Activated naive CD4-positive, alpha-beta T cell treated with Interleukin-2 at 50 U/mL for 16 hours (primary cell): ENCODE data around the gene THRA.

ENCODE experiments used
- DNase-seq: peaks from one replicate; pipeline ENCODE4 v3.0.0-alpha.2; 2020

The THRA gene

DNA sequence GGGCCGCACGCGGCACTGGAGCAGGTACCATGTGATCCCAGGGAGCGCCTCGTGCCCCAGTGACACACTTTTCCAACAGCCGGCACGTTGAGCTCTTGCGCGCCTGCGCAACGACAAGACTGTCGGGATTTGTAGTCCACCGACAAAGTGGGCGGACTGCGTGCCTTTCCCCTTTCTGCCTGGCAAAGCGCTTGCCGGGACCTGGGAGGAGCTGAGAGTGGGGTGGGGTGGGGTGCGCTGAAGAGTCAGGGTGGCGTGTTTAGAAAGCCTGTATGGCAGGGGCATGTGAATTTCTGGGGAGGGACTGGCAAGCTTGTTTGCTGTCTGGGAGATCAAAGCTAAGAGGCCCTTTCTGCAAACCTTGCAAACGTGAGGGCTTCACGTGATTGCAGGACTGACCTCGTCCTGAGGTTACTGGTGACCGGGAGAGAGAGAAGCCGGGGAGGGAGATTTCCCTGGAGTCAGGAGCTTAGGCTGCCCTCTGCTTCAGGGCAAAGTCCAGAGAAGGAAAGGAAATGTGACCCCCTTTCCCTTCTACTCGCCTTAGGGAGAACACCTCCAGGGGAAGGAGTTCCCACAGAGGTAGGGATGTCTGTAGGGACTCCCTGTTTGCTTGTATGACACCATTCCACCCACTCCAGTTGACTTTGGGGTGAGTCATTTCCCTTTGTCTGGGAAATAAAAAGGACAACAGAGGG, 38.1 kb downstream of the THRA start:
- DNase-seq = peak; percentile 91

DNA sequence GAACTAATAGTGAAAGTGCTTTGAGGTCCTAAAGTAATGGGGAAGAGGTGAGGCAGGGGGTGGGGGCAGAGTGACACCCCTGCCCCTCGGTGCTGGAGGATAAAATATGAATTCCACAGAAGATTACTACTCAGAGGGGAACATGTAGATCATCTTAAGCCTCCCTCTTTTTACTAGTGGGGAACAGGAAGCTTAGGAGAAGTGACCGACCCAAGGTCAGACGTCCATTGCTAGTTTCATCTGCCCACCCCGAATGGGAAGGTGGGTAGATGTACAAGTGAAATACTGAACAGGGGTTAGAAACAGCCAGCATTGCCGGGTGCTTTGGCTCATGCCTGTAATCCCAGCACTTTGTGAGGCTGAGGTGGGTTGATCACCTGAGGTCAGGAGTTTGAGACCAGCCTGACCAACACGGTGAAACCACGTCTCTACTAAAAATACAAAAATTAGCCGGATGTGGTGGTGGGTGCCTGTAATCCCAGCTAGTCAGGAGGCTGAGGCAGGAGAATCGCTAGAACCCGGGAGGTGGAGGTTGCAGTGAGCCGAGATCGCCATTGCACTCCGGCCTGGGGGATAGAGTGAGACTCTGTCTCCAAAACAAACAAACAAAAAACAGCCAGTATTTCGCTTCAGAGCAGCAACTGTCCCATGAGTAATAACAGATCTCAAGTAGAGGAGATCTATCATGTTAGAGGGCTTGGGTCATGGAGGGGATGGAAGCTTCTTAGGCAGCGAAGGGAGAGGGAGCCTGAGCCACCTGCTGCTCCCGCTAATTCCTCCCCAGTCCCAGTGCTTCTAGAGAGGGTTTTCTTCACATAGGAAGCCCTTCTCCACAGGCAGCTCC, 38.8 kb downstream of the THRA start:
- no peak for DNase-seq

DNA sequence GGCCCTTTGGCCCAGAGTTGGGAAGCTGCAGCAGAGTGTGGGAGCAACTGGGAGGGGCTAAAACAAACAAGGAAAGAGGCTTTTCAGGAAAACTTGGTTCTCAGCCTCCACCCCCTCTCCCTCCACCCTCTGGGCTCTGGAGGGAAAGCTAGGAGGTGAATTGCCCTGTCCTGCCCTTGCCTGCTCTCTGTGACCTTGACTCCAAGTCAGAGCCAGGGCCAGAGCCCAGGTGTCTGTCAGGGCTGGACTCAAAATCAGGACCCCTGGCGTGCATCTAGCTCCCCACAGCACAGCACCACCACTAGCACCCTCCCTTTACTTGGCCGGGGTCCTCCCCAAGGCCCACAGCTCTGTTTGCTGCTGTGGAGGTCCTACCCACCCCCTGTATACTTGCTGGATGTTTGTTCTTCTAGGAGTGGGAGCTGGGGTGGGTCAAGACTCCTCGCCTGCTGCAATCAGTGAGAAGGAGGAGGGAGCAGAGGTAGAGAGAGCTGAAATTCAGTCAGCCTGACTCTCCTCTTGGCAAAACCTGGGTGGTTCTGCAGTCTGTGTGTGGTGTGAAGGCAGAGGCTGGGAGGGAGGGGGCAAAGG, 40.4 kb downstream of the THRA start:
- DNase-seq = no peak

DNA sequence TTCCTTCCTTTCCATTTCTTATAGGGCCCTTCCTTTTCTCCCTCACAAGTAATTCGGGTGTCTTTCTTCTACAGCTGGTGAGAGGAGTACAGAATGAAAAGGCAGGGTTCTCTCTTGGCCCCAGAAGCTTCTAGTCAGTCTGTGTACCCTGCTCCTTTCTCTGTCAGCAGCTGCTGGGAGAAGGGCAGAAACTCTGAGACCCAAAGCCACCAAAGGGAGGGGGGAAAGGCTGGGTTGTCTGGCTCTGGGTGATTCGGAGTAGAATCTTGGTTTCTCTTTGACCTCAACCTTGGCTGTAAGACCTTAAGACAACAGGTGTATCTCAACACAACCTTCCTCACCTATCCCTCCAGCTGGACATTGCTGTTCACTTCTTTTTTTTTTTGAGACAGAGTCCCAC, 40.9 kb downstream of the THRA start:
- no peak for DNase-seq

DNA sequence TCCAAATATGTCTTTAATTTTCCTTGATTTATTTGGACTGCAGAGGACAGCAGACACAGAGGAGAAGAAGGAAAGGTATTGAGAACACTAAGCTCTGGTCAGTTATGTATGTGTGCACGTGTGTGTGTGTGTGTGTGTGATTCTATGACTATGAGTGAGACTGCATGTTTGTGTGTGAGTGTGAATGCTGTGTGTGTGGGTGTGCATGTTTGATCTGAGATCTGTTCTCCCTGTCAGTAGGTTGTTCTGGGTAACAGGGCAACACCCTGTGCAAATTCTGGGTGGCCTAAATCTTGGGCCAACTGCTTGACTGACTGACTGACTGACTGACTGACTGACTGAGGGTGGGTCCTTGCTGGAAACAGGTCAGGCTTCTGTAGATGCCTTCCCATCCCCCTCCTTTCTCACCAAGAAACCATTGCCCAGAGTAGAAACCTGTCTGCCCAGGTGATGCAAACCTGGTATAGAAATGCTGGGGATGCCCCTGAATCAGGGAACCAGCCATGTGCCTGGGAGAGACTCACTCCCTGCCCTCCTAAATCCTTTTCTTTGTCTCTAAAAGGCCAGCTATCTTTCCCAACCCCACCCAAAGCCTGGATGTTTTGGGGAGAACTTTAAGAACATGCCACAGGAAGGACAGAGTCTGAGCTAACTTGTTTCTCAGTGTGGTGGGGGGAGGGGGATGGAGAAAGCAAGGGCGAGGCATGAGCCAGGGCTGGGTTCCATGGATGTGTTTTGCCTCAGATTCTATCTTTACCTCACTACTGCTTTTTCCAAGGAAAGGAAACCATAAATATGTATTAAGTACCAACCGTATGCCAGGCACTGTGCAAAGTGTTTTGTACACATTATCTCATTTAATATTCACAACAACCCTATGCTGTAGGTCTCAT, 42.1 kb downstream of the THRA start:
- peak; percentile 29 for DNase-seq

DNA sequence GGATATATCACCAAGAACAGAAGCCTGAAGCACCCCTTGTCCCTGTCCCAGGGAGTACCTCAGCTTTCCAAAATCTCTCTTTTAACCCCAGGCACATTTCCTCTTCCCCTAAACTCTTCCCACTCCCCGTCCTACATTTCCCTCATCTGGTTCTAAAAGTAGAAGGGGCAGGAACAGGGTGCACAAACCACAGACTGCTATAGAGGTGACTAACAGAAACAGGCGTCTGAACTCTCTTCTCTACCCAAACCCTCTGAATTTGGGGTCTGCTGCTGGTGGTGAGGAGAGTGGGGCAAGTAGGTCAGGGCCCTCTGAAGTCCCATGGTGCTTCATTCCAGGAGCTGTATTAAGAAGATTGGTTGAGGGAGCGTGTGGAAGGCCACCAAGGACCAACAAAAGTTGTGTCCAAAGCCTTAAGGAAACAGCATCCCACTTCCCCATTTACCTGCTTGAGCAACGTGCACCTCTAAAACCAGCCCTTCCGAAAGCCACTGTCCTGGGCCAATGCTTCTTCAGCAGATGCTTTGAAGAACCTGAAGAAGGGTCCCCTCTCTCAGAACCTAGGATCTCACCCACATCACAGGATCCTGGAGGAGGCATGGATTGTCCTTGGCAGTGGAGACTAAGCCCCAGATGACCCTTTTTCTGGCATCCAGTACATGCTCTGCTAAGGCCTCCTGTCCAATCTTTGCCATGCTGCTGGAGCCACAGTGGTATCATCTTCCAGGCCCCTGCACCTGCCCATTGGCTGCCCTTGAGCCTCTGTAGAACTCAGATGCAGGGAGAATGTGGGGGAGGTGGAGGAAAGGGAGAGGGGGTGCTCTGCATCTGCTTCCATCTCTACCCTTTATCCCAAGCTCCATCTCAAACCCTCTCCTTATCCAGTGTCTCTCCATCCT, 43.3 kb downstream of the THRA start:
- no peak for DNase-seq

DNA sequence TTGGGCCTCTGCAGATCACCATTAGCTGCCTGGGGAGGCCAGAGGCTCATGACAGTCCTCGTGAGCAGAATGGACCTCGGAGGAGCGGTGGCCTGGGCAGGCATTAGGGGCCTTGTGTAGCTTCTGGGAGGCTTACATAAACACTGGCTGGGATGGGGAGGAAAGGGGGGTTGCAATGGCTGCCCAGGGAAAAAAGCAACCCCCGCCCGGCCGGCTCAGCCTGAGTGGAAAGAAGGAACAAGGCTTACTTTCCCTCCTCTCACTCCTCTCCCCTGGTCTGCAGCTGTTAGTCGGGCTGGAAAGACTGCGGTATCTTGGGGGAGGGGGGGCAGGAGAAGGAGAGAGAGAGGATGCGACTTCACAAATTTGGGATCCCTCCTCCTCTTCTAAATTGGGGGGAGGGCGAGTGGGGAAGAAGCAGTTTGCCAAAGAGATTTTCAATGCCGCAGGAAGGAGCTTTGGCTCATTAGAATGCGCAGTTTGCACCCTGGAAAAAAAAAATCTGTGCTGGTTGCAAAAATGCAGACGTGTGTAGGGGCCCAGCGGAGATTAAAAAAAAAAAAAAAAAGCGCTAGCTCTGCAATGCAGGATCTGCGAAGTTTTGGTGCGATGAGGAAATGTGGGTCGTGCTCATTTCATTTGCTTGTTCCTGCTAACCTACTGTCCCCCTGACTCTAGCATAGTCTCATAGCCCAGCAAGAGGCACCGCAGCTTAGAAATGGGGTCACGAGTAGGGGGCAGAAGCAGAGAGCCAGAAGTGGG, 44.2 kb downstream of the THRA start:
- DNase-seq = no peak

DNA sequence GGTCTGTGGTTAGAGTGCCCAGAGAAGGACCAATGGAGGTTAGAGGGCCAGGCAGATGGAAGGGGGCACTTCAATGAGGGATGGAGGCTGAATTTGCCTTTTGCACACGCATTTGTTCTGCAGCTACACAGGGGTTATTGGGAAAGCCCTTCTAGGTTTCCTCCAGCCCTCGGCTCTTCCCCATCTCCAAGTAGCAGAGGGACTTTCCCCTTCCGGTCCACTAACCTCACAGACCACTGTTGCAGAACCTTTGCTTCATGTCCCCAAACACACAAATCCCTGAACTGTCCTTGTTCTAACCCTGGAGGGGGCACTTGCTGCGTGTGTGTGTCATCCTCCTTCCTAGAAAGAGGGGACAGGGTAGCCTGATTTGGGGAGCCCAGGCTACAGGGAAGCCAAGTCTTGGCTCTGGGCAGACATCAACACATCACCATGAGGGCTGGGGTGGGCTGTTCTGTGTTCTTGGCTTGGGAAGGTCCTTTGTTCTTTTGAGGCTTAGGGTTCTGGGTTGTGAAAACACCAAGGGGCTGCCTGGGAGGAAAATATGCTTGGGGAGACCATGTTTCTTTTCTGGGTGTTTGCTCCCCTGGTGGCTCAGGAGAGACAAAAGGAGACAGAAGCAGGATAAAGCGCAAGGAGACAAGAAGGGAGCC, 44.9 kb downstream of the THRA start:
- no peak for DNase-seq

DNA sequence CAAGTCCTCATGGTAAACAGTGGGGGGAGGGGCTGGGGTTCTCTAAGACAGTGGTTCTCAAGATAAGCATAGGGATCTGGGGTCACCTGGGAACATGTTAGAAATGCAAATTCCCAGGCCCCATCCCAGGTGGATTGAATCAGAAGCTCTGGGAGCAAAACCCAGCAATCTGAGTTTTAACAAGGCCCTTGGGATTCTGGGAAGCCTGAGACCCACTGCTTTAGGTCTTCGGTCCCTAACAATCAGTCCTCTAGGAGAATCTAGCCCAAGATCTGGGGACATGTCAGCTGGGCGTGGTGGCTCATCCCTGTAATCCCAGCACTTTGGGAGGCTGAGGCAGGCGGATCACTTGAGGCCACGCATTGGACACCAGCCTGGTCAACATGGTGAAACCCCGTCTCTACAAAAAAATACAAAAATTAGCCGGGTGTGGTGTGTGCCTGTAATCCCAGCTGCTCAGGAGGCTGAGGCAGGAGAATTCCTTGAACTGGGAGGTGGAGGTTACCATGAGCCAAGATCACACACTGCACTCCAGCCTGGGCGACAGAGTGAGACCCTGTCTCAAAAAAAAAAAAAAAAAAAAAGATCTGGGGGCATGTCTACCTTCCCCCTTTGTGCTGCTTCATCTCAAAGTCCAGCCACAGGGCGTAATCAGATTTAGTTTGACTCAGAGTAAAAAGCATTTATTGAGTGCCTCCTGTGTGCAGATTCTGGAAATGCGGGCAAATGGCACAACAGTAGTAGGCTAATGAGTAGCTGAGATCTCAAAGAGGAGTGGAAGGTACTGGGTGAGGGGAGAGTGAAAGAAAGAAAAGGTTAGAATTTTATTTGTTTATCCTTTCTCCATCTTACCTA, 46.4 kb downstream of the THRA start:
- no peak for DNase-seq

DNA sequence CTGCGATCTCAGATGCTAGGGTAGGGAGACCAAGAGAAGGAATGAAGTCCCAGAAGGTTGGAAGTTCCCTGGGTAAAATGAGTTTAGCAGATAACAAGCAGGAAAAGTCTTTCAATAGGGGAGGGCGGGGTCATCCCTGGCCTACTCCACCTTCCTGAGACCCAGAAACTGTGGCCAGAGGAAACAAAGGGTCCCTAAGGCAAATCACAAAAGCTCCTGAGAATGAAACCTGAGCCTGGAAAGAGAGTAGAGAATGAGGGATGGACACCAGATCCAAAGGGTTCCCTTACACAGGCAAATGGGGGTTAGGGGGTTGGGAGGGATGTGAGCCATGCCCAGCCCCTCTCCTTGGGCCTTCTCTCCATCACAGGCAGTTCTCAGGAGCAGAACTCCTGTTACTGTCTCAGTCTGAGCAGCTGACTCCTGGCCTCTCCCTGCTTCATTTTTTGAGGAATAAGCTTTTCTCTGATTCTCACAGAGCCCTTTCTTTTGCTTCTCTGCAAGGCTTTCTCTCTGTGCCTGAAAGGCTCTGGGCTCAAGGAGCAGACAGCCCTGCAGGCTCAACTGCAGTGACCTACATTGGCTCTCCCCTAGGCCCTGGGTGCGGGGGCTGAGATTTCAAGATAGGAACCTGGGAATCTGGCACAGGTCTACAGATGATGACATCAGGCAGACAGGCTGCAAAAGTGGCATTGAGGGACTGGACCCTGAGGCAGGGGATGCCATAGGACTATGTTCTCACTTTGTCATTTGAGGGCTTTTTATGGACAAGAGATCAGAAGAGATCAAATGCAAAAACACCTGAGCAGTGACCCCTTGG, 47.5 kb downstream of the THRA start:
- no peak for DNase-seq

DNA sequence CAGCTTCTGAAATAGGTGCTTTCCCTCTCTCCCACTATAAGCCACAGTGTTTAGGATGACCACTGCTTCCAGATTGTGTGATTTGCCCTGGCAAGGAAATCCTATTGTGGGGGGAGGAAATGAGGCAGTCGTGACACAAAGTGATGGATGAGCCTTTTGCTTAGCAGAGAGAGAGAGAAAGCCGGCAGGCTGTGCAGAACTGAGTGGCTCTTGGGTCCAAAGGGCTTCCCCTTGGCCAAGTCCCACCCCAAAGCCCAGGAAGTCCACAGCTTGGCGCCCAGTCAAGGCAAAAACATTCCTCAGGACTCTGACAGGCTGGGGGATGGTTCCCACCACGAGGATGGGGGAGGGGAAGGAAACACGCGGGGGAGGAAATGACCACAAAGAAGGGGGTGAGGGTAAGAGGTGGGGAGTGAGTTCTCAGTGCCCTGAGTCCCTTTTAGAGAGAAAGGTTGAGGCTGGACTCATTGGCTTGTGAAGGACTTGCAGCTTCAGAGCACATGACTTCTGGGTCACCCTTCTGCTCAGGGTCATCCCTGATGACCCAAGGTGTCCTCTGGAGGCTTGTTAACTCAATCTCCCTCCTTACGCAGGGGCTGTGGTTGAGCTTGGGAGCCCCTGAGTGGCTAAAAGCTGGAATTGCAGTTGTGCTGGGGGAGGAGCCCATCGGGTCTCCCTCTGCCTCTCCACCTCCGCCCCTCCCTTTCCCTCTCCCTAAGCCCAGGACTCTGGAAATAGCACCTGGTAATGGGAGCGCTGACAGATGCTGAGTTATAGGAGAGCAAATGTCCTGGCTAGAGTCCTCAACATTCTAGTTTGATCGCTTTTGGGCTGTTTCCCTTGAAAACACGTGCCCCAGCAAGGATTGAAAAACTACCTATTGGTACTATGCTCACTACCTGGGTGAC, 48.7 kb downstream of the THRA start:
- peak; percentile 77 for DNase-seq

DNA sequence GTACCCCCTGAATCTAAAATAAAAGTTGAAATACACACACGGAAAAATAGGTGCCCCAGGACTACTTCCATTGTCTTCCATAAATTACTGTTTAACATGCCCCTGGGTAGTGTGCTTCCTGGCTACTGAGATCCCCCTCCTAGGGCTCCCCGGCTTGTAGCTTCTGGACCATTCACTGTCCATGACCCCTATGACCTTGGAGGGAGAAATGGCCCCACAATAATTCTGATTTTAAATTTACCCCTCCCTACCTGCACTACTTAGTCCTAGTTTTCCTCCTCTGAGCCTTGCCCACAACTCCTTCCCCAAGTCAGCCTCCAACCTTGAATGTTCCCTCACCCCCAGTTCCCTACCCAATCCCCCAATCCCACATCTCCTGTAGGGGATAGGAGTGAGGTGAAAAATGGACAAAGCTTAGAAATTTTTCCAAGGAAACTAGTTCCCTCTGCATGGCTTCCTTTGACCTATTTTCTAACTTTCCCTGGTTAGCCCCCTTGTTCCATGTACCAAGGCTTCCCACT, 49.5 kb downstream of the THRA start:
- no peak for DNase-seq

DNA sequence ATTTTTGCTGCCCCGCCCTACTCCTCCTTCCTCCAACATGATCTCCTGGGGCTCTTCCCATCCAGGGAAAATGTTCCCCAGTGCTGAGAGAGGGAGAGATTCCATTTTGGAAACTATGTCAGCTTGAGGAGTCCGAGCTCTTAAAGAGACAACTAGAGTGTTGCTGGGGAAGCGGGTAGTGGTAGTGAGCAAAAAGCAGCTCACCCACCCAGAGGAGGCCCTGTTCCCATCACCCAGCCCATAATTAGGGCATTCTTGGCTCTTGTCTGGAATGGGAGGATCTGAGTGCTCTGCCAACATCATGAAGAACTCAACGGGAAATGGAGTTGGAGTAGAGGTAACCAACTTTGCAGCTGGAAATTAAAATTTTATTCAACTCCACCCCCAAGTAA, 49.9 kb downstream of the THRA start:
- no peak for DNase-seq

DNA sequence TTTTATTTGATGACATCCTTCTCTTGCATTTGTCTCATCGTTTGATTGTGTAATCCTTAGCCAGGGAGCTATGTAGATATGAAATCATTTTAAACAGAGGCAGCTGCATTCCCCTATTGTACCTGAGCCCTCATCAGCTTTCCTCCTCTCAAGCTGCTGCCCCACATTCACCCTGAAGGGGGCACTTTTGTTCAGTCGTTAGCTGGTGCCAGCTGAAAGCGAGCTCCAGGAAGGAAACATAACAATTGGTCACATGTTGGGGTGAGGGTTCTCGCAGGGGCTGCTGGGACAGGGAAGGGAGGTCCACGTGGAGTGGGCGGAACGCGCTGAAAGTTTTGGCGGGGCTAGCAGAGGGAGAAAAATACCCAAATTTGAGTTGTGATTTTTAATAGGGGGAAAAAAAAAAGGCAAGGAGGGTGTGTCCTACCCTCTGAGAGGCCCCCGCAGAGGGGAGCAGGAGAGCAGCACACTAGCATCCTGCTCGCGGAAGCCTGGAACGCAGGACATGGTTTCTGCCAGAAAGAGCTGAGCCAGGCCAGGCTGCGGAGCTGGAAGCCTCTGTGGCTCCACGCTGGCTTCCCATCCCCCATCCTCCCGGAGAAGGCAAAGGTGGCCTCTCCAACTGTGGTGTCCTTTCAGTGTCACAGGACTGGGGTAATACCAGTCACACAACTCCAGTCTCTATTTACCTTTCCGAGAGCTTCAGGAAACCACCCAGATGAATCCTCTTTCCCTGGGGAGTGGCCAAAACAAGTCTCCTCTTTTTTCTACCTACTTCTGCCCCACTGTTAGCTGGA, 50.5 kb downstream of the THRA start:
- DNase-seq = peak; percentile 95

DNA sequence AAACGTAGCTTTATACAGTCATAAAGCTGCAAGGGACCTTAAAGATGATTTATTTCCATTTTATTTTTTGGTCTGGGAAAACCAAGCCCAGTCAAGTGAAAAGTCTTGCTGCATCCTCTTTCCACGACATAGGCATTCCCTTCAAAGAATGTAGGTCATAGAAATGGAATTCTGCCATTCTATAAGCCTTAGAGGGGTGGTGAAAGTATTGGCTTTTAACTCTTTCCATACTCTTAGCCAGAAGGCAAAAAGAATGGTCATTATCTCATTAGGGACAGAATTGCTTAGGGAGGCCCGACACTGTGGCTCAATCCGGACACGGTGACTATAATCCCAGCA, 51.1 kb downstream of the THRA start:
- no peak for DNase-seq

DNA sequence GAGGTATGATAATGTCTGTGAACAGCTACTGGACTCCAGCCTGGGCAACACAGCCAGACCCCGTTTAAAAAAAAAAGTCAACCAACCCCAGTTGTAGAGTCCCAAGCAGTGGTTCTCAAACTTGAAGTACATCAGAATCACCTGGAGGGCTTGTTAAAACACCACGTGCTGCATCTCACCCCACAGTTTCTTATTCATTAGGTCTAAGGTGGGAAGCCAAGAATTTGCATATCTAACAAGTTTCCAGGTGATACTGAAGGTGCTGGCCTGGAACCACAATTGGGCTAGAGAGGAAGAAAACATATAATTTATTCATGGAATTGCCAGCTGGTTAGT, 52.3 kb downstream of the THRA start:
- no peak for DNase-seq
